NCI-H1105 (cell line): Measurements from ENCODE around the gene GDPD3.
A peak's percentile ranks its signal among the peaks of the same experiment; 100 is the strongest.

Experiments
- DNase-seq: peaks from one replicate; lab custom pipeline; 2025; lab: John Stamatoyannopoulos, UW

GDPD3 gene

GRCh38 chr16:30095166-30096078 lies 17.9 kb downstream of the GDPD3 start:
- DNase-seq, result no peak

- DNase-seq, result no peak
These were observed 18.7 kb downstream of the GDPD3 start for GRCh38 chr16:30094541-30095165.

- DNase-seq, result peak; percentile 76
These were observed 20.8 kb downstream of the GDPD3 start for GRCh38 chr16:30092373-30093010.

- peak; percentile 88 for DNase-seq
These were observed 21.6 kb downstream of the GDPD3 start, which contains the start of gene TBX6 for GRCh38 chr16:30091474-30092372. Gene TBX6 (minus strand): TSS chr16:30091924. CDS start chr16:30091193, 731 bp downstream.

GRCh38 chr16:30090610-30091331 lies 22.6 kb downstream of the GDPD3 start:
- DNase-seq, result no peak

- no peak for DNase-seq
These were observed 24.3 kb downstream of the GDPD3 start for GRCh38 chr16:30088832-30089624.

GRCh38 chr16:30088237-30088831 lies 25.0 kb downstream of the GDPD3 start:
- no peak for DNase-seq

- no peak for DNase-seq
These were observed 26.0 kb downstream of the GDPD3 start for GRCh38 chr16:30087181-30087898.

- DNase-seq, result no peak
These were observed 26.8 kb downstream of the GDPD3 start for GRCh38 chr16:30086291-30087140.

GRCh38 chr16:30085820-30086219 lies 27.5 kb downstream of the GDPD3 start:
- DNase-seq, result no peak

GRCh38 chr16:30085247-30085646 lies 28.1 kb downstream of the GDPD3 start:
- DNase-seq, result no peak

- DNase-seq, result no peak
These were observed 28.5 kb downstream of the GDPD3 start for GRCh38 chr16:30084816-30085159.

GRCh38 chr16:30084096-30084815 lies 29.1 kb downstream of the GDPD3 start:
- no peak for DNase-seq

- DNase-seq, result no peak
These were observed 29.9 kb downstream of the GDPD3 start for GRCh38 chr16:30083216-30084055.

GRCh38 chr16:30082545-30083090 lies 30.7 kb downstream of the GDPD3 start:
- no peak for DNase-seq

- no peak for DNase-seq
These were observed 33.9 kb downstream of the GDPD3 start for GRCh38 chr16:30079480-30079879.
